ENCODE results near the gene IFT25. TPM values are rescaled to one million over a fixed set of nuclear protein-coding genes. Genes with fewer than 3 reads are reported as not detected.

The IFT25 gene
- total RNA-seq, 1 experiment from 2014 or later: 31.7 TPM

DNA sequence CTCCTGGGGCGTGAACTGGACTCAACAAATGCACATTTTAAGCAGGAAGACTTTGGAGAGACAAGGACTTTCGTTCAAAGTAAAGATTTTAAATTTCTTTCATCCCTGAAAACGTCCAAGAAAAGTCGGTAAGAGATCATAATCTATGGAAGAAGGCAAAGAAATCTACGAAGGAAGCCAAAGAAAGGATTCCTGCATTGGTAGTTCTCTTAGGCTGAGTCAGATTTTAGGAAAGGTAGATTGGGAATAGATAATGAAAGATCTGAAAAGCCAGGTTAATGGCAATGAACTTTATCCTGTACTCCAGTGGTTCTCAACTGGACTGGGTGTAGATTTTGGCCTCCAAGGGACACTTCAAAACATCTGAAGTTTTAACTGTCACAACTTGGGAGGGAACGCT is 2.4 kb downstream of the IFT25 start:
- Mint-ChIP-seq H3K4me1 (ENCODE audit: low read depth, unreplicated experiment) (peaks cover 22% of the 10 kb centered on the region), H3K27ac (ENCODE audit: unreplicated experiment) (peak overlapping the region; percentile 31), H3K27me3 (ENCODE audit: insufficient read depth, unreplicated experiment) (no peaks in the 10 kb centered on the region), H3K9me3 (ENCODE audit: unreplicated experiment) (no peaks in the 10 kb centered on the region), H3K36me3 (ENCODE audit: insufficient read depth, unreplicated experiment) (peaks cover 11% of the 10 kb centered on the region), H3K4me3 (ENCODE audit: unreplicated experiment) (no peak overlapping the region)
- POLR2A ChIA-PET: no interaction called here
- CTCF ChIA-PET: no interaction called here
- Histone ChIP-seq H3K36me3 (ENCODE audit: control insufficient read depth, insufficient read depth, low read length) (no peaks in the 10 kb centered on the region), H3K4me1 (peaks cover 26% of the 10 kb centered on the region), H3K9me3 (no peaks in the 10 kb centered on the region), H3K27me3 (replicated peaks; ENCODE audit: control insufficient read depth, insufficient read depth, low read length) (no peaks in the 10 kb centered on the region), H3K4me3 (ENCODE audit: low read depth, low read length) (no peak overlapping the region)
- intact Hi-C loops (cut with micrococcal nuclease; ENCODE audit: unreplicated experiment): no loop called here
- no TSS peak for BruUV-seq (replicated peaks)
- TF ChIP-seq, protein P1, sequence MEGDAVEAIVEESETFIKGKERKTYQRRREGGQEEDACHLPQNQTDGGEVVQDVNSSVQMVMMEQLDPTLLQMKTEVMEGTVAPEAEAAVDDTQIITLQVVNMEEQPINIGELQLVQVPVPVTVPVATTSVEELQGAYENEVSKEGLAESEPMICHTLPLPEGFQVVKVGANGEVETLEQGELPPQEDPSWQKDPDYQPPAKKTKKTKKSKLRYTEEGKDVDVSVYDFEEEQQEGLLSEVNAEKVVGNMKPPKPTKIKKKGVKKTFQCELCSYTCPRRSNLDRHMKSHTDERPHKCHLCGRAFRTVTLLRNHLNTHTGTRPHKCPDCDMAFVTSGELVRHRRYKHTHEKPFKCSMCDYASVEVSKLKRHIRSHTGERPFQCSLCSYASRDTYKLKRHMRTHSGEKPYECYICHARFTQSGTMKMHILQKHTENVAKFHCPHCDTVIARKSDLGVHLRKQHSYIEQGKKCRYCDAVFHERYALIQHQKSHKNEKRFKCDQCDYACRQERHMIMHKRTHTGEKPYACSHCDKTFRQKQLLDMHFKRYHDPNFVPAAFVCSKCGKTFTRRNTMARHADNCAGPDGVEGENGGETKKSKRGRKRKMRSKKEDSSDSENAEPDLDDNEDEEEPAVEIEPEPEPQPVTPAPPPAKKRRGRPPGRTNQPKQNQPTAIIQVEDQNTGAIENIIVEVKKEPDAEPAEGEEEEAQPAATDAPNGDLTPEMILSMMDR (IDR thresholded peaks at IDR 0.05; ENCODE audit: insufficient read depth in 1 of 2, low read depth in 1 of 2, low read length in 1 of 2, severe bottlenecking in 1 of 2, unreplicated experiment in 1 of 2): no peak
- no peak for DNase-seq

DNA sequence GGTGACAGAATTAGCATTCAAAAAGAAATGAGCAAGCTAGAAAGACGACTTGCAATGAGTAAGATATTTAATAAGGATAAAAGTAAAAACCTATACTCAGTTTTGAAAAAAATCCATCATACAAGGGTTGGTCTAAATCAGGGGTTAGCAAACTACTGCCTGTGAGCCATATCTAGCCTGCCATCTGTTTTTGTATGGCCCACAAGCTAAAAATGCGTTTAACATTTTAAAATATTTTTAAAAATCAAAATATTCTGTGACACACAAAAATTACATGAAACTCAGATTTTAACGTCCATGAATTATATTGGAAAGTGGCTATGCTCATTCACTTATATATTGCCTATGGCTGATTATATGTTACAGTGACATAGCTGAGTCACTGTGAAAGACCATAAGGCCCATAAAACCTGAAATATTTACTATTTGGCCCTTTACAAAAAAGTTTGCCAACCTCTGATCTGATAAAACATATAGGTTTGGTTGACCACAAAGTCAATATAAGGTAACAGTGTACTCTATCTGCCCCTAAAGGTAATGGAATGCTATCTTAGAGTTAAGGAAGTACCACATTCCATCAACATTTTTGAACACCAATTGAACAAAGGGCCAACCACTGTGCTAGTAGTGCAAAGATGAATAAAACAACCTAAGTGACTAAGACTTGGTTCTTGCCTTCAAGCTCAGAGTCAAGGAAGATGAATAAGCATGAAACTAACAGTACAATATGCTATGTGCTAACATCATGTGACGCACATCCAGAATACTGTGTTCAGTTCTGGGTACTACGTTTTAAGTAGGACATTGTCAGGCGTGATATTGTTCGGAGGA is 3.2 kb downstream of the IFT25 start:
- TF ChIP-seq, protein P1 (IDR thresholded peaks at IDR 0.05; ENCODE audit: insufficient read depth in 1 of 2, low read depth in 1 of 2, low read length in 1 of 2, severe bottlenecking in 1 of 2, unreplicated experiment in 1 of 2): no peak
- H3K27me3 ChIP-seq (replicated peaks; ENCODE audit: control insufficient read depth, insufficient read depth, low read length): no peaks in the 10 kb centered on the region
- DNase-seq: no peak
- no peaks in the 10 kb centered on the region for H3K27me3 Mint-ChIP-seq (ENCODE audit: insufficient read depth, unreplicated experiment)
- peak overlapping the region; percentile 23 for H3K4me3 Mint-ChIP-seq (ENCODE audit: unreplicated experiment)
- no TSS peak for BruUV-seq (replicated peaks)
- no peak overlapping the region for H3K4me3 ChIP-seq (ENCODE audit: low read depth, low read length)
- no peaks in the 10 kb centered on the region for H3K9me3 Mint-ChIP-seq (ENCODE audit: unreplicated experiment)
- peaks cover 17% of the 10 kb centered on the region for H3K36me3 Mint-ChIP-seq (ENCODE audit: insufficient read depth, unreplicated experiment)
- ChIA-PET POLR2A (no interaction called here), CTCF (no interaction called here)
- no peaks in the 10 kb centered on the region for H3K9me3 ChIP-seq
- peaks cover 19% of the 10 kb centered on the region for H3K4me1 ChIP-seq
- intact Hi-C loops (cut with micrococcal nuclease; ENCODE audit: unreplicated experiment): no loop called here
- H3K36me3 ChIP-seq (ENCODE audit: control insufficient read depth, insufficient read depth, low read length): no peaks in the 10 kb centered on the region
- H3K27ac Mint-ChIP-seq (ENCODE audit: unreplicated experiment): peak overlapping the region; percentile 31
- peaks cover 21% of the 10 kb centered on the region for H3K4me1 Mint-ChIP-seq (ENCODE audit: low read depth, unreplicated experiment)

DNA sequence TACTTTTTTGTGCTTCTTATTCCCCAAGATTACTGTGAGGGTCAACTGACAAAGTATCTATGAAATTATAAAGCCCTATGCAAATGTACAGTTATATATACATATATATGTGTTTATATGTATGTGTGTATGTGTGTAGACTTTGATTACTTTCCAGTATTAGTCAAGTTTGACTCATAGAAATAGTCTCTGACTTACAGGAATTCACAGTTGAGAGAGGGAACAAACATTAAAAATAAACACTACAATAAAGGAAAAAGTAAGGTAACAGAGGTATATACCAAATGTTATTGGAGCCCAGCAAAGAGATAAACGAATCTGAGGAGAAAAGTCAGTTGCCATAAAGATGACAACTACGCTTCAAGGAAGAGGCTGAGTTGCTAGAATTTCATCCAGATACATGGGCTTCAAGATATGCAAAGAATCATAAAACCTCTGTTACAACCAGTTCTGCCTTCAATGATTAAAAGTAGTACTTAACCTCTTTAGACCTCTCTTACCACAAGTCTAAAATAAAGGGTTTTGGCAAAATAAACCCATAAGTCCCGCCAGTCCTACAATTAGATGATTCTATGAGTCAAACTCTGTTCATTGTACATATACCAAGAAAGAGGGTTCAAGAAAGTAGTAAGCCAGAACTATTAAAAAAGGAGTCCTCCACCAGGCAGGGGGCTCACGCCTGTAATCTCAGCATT is 7.2 kb downstream of the IFT25 start:
- H3K9me3 ChIP-seq: peaks cover 10% of the 10 kb centered on the region; the same call in 1 of the 2 replicates
- Mint-ChIP-seq H3K4me1 (ENCODE audit: low read depth, unreplicated experiment) (peaks cover 9% of the 10 kb centered on the region), H3K9me3 (ENCODE audit: unreplicated experiment) (peaks cover 5% of the 10 kb centered on the region), H3K4me3 (ENCODE audit: unreplicated experiment) (no peak overlapping the region), H3K27ac (ENCODE audit: unreplicated experiment) (no peak overlapping the region), H3K27me3 (ENCODE audit: insufficient read depth, unreplicated experiment) (no peaks in the 10 kb centered on the region), H3K36me3 (ENCODE audit: insufficient read depth, unreplicated experiment) (peaks cover 22% of the 10 kb centered on the region)
- no peak overlapping the region for H3K4me3 ChIP-seq (ENCODE audit: low read depth, low read length)
- no TSS peak for BruUV-seq (replicated peaks)
- H3K36me3 ChIP-seq (ENCODE audit: control insufficient read depth, insufficient read depth, low read length): peaks cover 1% of the 10 kb centered on the region; the same call in 1 of the 2 replicates
- peaks cover 19% of the 10 kb centered on the region for H3K4me1 ChIP-seq
- ChIA-PET CTCF (no interaction called here), POLR2A (no interaction called here)
- TF ChIP-seq, protein P1 (IDR thresholded peaks at IDR 0.05; ENCODE audit: insufficient read depth in 1 of 2, low read depth in 1 of 2, low read length in 1 of 2, severe bottlenecking in 1 of 2, unreplicated experiment in 1 of 2): no peak
- no peaks in the 10 kb centered on the region for H3K27me3 ChIP-seq (replicated peaks; ENCODE audit: control insufficient read depth, insufficient read depth, low read length)
- intact Hi-C loops (cut with micrococcal nuclease; ENCODE audit: unreplicated experiment): no loop called here
- DNase-seq: no peak
